ENCODE measurements around the gene NAPEPLD. TPM values are rescaled to one million over a fixed set of nuclear protein-coding genes. Genes with fewer than 3 reads are reported as not detected.

Gene NAPEPLD
- total and polyA plus RNA-seq, 2 donors (not counting 3 experiments of a cell fraction or from before 2014, with no cell fraction given) = 2.6 to 6.7 TPM

DNA sequence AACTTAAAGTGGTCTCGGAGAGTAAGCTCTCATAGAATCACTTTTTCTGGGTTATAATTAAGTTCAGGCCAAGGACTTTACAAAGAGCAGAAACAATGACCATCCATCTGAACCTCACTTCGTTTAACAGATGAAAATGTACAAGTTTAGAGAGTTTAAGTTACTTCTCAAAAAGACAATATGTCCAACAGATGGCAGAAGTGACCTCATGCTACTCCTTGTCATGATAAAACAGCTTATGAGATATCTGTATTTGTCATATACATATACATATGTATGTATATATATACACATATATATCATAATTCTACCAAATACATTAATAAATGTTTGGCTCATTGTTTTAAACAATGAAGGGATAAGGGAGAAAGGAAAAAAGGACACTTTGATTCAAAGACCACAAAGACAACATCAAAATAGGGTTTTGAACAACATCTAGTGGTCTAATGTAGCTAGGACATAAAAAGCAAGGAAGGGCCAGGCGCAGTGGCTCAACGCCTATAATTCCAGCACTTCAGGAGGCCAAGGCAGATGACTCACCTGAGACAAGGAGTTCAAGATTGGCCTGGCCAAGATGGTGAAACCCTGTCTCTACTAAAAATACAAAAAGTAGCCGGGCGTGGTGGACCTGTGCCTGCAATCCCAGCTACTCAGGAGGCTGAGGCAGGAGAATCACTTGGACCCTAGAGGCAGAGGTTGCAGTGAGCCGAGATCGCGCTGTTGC lies 17.8 kb downstream of the NAPEPLD start:
- Histone ChIP-seq H3K79me2 (ENCODE audit: control insufficient read depth, insufficient read depth, low read length) (peaks cover 3% of the 10 kb centered on the region), H2AFZ (ENCODE audit: low read depth, low read length) (no peak overlapping the region), H3K27ac (ENCODE audit: insufficient read depth, low read depth, low read length) (no peak overlapping the region), H3K9ac (replicated peaks; ENCODE audit: extremely low read depth, insufficient read depth, low read length) (no peak overlapping the region), H3K9me3 (replicated peaks; ENCODE audit: control insufficient read depth, insufficient read depth, low read length) (no peaks in the 10 kb centered on the region), H3K27me3 (ENCODE audit: control insufficient read depth in 2 of 2, insufficient read depth in 2 of 2, low read length in 2 of 2) (no peaks in the 10 kb centered on the region), H3K4me2 (ENCODE audit: insufficient read depth, low read length) (no peak overlapping the region), H3K4me1 (ENCODE audit: control insufficient read depth, extremely low read depth, insufficient read depth, low read length) (no peaks in the 10 kb centered on the region), H3K36me3 (ENCODE audit: control insufficient read depth in 2 of 2, extremely low read depth in 1 of 2, insufficient read depth in 2 of 2, low read length in 2 of 2) (peaks cover 0 to 2% of the 10 kb centered on the region in 2 experiments), H3K4me3 (replicated peaks in 1 of 3; ENCODE audit: insufficient read depth in 1 of 3, low read depth in 1 of 3, low read length in 3 of 3) (no peak overlapping the region), H4K20me1 (replicated peaks; ENCODE audit: control insufficient read depth, extremely low read depth, insufficient read depth, low read length) (no peaks in the 10 kb centered on the region), H3K9me1 (replicated peaks; ENCODE audit: control insufficient read depth, extremely low read depth, insufficient read depth, low read length) (no peaks in the 10 kb centered on the region)
- no peak for FAIRE-seq
- intact Hi-C loops (cut with micrococcal nuclease) (no loop called here), dilution Hi-C loops (cut with MboI; ENCODE audit: extremely low pct_ligation_motif_present, low sequenced_read_pairs) (no loop called here)
- no peak for DNase-seq (ENCODE audit: low read depth, low spot score)
- POLR2A ChIA-PET = interaction anchor here (0.7 kb wide), 1 partner anchor 257 kb away, joined by 3 read pairs; no protein-coding TSS in a partner anchor
- BruUV-seq (replicated peaks) = no TSS peak
- CTCF ChIA-PET = interaction anchor here (0.8 to 1.4 kb wide), 3 partner anchors 9 to 46 kb away, joined by 3 read pairs; no protein-coding TSS in a partner anchor
- TF ChIP-seq GATA2 (IDR thresholded peaks at IDR 0.05; ENCODE audit: insufficient read depth, insufficient read length, low read depth, low read length) (no peak), JUN (IDR thresholded peaks at IDR 0.05; ENCODE audit: borderline replicate concordance, insufficient read depth, insufficient read length, low read depth) (no peak), POLR2AphosphoS5 (IDR thresholded peaks at IDR 0.05; ENCODE audit: insufficient read depth, low read depth, low read length) (no peak), MYC (IDR thresholded peaks at IDR 0.05; ENCODE audit: low read depth, low read length) (no peak), EZH2 (IDR thresholded peaks at IDR 0.05; ENCODE audit: borderline replicate concordance, low read depth, low read length, severe bottlenecking) (no peak), POLR2A (IDR thresholded peaks at IDR 0.05; ENCODE audit: low read depth, low read length) (no peak), CTCF (IDR thresholded peaks at IDR 0.05; ENCODE audit: extremely low read depth in 1 of 2, insufficient read depth in 1 of 2, low read depth in 1 of 2, low read length in 2 of 2) (no peak), FOS (IDR thresholded peaks at IDR 0.05; ENCODE audit: borderline replicate concordance, insufficient read depth, low read length) (no peak)
- TF ChIP-seq, protein P1, sequence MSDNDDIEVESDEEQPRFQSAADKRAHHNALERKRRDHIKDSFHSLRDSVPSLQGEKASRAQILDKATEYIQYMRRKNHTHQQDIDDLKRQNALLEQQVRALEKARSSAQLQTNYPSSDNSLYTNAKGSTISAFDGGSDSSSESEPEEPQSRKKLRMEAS (IDR thresholded peaks at IDR 0.05; ENCODE audit: insufficient read depth, insufficient read length) = no peak

Measured in endothelial cell of umbilical vein (primary cell).